Mucosa of descending colon (tissue), 3 donors: ENCODE measurements around the gene PRRT2. TPM values are rescaled to one million over a fixed set of nuclear protein-coding genes. Genes with fewer than 3 reads are reported as not detected.
"Not testable (repeated sequence)": the region's sequence is repeated elsewhere in the genome, so short reads cannot be mapped to it uniquely, and the experiment has no call there.

ENCODE experiments used
- ATAC-seq: fragments of 200-7000 bp; cut with Tn5 transposase; one replicate; pipeline ENCODE4 v1.9.1; 2020; ENCODE audit warnings: mild to moderate bottlenecking, moderate library complexity
- DNase-seq, 3 donors: peaks; one replicate each; pipeline ENCODE4 v3.0.0-alpha.2; 2020
- H3K36me3 ChIP-seq: fragments of 200-600 bp; one replicate; pipeline ENCODE4 v1.8.0; 2021; ENCODE audit warnings: low read depth, mild to moderate bottlenecking
- H3K4me1 ChIP-seq: fragments of 200-600 bp; one replicate; pipeline ENCODE4 v1.8.0; 2021; ENCODE audit warnings: low read depth, mild to moderate bottlenecking
- H3K4me3 ChIP-seq: fragments of 200-600 bp; one replicate; pipeline ENCODE4 v1.8.0; 2021; ENCODE audit warnings: mild to moderate bottlenecking
- H3K9me3 ChIP-seq: fragments of 200-600 bp; one replicate; pipeline ENCODE4 v1.8.0; 2021; ENCODE audit warnings: mild to moderate bottlenecking
- intact Hi-C, 2 donors: fragments of 100-400 bp; cut with DNase I in 1 of 2; cut with micrococcal nuclease in 1 of 2; formaldehyde crosslinking; loops; one replicate each; pipeline versions ENCODE4 v1.11.0 to v1.11.1; 2022; cut with DNase I, micrococcal nuclease
- total RNA-seq, 3 donors: library from RNA; stranded (reverse); fragmentation: NEBNext Ultra II Directional in 2 of 3; extraction: Animal tissue kit (Norgen Biotek cat#: 25700) in 2 of 3; gene quantifications; one replicate each; pipeline versions ENCODE4 v1.2.1 to v1.2.4, GENCODE V29; 2021 to 2023
- TF ChIP-seq, protein P1 (sequence below): fragments of 200-600 bp; IDR thresholded peaks from one replicate; pipeline ENCODE4 v1.8.0; 2022; ENCODE audit warnings: antibody characterized with exemption, mild to moderate bottlenecking
- donor health status: DM: no; HTN: no; CAD: no; lungs with moderate emphysema.
- donor health status: DM: no; HTN: no; CAD: no.
- donor health status: DM: no; HTN: yes; CAD: no.

PRRT2 gene
- total RNA-seq, 3 donors from 2014 or later, result 0.81 to 15.2 (median 0.94) TPM

GRCh38 chr16:29790183-29790948 is 21.6 kb upstream of the PRRT2 start, which contains the start of gene KIF22:
KIF22 (plus strand) TSS chr16:29790751; CDS start chr16:29790760, 9 bp downstream.
- DNase-seq, result peak; percentile 99 to 100 (median 99)
- intact Hi-C loops, result no loop called here
- H3K36me3 ChIP-seq, result no peaks in the 10 kb centered on the region
- ATAC-seq, result peak; percentile 98
- H3K4me3 ChIP-seq, result peak within 1 kb of the TSS; percentile 58
- TF ChIP-seq, protein P1, sequence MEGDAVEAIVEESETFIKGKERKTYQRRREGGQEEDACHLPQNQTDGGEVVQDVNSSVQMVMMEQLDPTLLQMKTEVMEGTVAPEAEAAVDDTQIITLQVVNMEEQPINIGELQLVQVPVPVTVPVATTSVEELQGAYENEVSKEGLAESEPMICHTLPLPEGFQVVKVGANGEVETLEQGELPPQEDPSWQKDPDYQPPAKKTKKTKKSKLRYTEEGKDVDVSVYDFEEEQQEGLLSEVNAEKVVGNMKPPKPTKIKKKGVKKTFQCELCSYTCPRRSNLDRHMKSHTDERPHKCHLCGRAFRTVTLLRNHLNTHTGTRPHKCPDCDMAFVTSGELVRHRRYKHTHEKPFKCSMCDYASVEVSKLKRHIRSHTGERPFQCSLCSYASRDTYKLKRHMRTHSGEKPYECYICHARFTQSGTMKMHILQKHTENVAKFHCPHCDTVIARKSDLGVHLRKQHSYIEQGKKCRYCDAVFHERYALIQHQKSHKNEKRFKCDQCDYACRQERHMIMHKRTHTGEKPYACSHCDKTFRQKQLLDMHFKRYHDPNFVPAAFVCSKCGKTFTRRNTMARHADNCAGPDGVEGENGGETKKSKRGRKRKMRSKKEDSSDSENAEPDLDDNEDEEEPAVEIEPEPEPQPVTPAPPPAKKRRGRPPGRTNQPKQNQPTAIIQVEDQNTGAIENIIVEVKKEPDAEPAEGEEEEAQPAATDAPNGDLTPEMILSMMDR, result peak; percentile 78
- H3K9me3 ChIP-seq, result no peaks in the 10 kb centered on the region
- peaks cover 24% of the 10 kb centered on the region for H3K4me1 ChIP-seq

- ATAC-seq (peak; percentile 16), DNase-seq (no peak)
- peak overlapping the region; percentile 58 for H3K4me3 ChIP-seq
- peaks cover 24% of the 10 kb centered on the region for H3K4me1 ChIP-seq
- TF ChIP-seq, protein P1, result no peak
- intact Hi-C loops, result no loop called here
- H3K9me3 ChIP-seq, result no peaks in the 10 kb centered on the region
- H3K36me3 ChIP-seq, result no peaks in the 10 kb centered on the region
Observed at GRCh38 chr16:29790949-29791844, 20.8 kb upstream of the PRRT2 start.

- Histone ChIP-seq H3K36me3 (no peaks in the 10 kb centered on the region), H3K4me1 (peaks cover 24% of the 10 kb centered on the region), H3K4me3 (no peak overlapping the region), H3K9me3 (no peaks in the 10 kb centered on the region)
- ATAC-seq, result no peak
- intact Hi-C loops, result no loop called here
- peak in 1 of 3 donors; percentile 8 for DNase-seq
- TF ChIP-seq, protein P1, result no peak
Observed at GRCh38 chr16:29791845-29792807, 19.9 kb upstream of the PRRT2 start.

DNA sequence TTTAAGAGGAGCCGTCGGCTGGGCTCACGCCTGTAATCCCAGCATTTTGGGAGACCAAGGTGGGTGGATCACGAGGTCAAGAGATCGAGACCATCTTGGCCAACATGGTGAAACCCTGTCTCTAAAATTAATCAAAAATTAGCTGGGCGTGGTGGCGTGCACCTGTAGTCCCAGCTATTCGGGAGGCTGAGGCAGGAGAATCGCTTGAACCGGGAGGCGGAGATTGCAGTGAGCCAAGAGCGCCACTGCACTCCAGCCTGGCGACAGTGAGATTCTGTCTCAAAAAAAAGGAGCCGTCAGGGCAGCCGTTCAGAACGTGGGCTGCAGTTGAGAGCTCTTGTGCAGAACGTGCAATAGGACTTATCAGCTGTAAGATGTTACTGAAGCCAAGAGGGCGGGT is 18.8 kb upstream of the PRRT2 start:
- intact Hi-C loops, H3K4me3 ChIP-seq, ATAC-seq, H3K36me3 ChIP-seq, H3K9me3 ChIP-seq, DNase-seq: not testable (repeated sequence)
- peaks cover 24% of the 10 kb centered on the region for H3K4me1 ChIP-seq

- Histone ChIP-seq H3K4me1 (peaks cover 24% of the 10 kb centered on the region), H3K36me3 (no peaks in the 10 kb centered on the region), H3K4me3 (no peak overlapping the region), H3K9me3 (no peaks in the 10 kb centered on the region)
- intact Hi-C loops, result no loop called here
- TF ChIP-seq, protein P1, result no peak
- ATAC-seq (no peak), DNase-seq (no peak)
Observed at GRCh38 chr16:29794231-29794710, 17.7 kb upstream of the PRRT2 start.
